NK-92 (cell line): ENCODE data around the gene FGFR3.

Source experiments
- DNase-seq: peaks from one replicate; lab custom pipeline; 2025; ENCODE audit not compliant: unreplicated experiment; lab: John Stamatoyannopoulos, UW

FGFR3 gene

DNA sequence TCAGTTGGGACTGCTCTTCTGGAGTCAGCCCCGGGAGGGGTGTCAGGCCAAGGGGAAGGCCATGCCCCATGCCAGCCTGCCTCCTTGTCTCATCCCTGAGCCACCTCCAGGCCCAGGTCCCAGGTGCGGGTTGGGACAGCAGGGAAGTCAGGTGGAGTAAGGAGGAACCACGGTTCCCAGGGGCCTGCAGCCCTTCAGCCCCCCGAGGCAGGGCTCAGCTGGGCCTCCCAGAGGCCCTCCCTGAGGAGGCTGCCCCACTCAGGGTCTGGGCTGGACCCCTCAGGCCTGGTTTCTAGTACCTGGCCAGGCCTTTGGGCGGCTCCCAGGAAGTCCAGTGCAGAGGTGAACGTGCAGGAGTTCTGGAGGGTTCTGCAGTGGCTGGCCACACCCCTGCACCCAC lies 23.4 kb upstream of the FGFR3 start:
- no peak for DNase-seq

DNA sequence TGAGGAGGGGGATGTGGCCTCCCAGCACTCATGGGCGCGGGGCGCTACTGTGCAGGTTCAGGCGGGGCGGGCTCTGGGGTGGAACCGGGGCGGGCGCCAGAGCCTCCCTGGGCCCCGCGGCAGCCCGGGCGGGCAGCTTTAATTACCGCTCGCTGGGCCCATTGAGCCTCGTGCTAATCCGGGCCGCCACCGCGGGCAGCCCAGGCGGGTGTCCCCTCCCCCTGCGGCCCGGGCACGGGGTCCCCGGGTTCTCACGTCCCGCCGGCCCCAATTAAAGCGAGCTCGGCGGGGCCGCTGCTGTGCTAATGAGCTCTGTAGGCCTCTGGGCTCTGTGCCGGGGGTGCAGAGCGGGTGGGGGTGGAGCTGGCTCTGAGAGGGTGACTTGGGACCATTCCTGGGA lies 22.8 kb upstream of the FGFR3 start:
- DNase-seq = no peak

DNA sequence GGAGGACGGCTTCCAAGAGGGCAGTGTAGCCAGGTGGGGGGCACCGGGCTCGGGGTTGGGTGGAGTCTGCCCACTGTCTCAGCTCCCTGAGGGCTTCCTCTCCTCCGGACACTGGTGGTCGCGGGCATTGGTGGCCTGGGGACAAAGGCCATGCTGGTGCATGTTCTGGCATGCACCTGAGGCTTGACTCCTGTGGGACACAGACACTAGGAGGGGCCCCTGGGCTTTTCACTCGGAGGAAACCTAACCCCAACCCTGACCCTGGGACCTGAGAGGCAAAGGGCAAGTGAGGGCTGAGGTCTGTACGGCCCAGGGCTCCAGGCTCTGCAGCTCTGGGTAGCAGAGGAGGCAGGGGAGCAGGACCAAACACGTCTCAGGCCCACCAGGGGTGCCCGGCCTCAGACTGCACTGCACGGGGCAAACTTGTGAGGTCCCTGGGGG lies 22.3 kb upstream of the FGFR3 start:
- no peak for DNase-seq

DNA sequence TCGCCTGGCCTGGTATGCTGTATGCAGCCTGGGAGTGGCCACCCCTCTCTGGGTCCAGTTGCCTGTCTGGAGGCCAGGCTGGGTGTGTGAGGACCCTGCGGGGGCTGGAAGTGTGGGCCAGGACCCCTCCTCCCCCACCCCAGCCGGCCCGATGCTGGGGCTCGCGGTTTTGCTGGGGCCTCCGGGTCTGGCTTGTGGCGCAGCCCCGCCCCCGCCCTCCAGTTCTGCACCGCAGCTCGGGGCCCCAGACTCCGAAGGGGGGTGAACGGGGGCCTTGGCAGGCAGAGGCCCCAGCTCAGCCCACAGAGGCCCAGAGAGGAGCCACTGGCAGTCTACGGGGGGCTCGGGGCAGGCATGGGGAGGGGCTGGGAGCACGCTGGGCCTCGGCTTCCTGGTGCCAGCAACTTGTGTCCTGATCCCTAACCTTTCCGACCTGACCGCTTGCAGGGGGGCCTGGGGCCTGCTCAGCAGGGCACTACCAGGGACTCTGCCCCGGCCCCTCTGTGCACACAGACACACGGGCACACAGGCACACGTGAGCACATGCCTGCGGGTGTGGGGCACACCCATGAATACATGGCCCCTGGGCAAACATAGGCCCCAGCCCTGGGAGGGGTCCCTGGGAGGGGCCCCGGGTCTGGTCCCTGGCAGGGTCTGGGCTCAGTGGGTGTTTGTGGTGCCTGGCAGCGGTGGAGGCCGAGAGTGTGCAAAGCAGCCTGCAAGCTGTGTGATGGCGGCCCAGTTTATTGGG lies 21.4 kb upstream of the FGFR3 start:
- no peak for DNase-seq

DNA sequence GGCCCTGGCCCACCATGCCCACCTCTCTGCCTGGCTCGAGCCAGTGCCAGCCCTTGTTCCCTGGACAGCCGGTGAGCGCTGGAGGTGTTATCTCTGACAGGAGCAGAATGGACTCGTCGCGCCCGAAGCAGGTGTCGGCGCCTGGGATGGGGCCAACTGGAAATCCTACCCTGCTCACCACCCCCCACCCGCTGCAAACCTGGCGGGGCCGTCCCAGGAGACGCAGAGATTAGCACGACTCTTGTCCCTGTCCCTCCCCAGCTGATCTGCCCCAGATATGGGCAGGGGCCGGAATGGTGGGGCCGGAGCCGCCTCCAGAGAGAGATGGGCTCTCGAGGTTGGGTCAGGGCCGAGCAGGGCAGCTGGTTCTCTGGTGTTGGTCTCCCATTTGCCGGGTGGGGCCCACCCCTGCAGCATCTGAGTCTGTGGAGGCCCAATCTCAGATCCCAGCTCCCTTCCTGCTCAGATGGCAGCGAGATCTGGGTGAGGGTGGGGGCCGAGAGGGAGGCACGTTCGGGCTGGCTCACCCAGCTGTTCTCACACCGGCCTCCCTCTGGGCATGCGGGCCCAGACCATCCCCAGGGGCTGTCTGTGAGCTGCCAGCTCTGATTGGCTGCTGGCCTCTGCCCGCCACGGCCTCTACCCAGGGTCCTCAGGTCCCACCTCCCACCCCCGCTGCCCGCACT lies 20.1 kb upstream of the FGFR3 start:
- no peak for DNase-seq

GRCh38 chr4:1773754-1774153 lies 19.3 kb upstream of the FGFR3 start:
- DNase-seq = no peak

DNA sequence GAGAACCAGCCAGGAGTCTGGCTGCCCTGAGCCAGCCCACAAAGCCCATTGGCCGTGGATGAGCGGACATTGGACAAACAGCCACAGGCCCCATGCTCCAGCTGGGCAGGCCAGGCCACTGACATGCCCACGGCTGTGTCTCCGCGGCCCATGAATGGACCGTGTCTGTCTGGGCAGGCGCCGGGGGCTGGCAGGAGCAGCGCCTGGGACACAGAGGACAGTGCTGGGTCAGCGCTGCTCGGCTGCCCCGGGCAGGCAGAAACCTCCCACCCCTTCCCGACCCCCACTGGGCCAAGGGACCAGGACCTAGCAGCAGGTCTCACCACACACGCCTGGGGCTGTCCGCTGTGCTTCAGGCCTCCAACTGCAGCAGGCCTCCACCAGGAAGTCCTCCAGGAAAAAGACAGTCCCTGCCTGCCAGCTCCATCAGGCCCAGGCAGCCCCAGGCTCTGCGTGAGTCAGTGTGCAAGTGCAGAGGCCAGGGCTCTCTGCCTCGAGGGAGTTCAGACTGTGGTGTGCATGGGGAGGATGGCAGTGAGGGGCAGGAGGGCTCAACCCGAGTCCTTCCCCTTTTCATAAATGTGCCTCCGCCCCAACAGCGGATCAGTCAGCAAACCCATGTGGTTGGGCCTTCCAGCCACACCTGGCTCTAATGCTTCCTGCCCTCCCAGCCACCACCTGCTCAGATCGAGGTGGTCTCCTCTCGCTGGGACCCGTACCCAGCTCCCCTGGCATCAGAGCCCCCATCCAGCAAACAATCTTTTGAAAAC lies 17.2 kb upstream of the FGFR3 start:
- DNase-seq = no peak

DNA sequence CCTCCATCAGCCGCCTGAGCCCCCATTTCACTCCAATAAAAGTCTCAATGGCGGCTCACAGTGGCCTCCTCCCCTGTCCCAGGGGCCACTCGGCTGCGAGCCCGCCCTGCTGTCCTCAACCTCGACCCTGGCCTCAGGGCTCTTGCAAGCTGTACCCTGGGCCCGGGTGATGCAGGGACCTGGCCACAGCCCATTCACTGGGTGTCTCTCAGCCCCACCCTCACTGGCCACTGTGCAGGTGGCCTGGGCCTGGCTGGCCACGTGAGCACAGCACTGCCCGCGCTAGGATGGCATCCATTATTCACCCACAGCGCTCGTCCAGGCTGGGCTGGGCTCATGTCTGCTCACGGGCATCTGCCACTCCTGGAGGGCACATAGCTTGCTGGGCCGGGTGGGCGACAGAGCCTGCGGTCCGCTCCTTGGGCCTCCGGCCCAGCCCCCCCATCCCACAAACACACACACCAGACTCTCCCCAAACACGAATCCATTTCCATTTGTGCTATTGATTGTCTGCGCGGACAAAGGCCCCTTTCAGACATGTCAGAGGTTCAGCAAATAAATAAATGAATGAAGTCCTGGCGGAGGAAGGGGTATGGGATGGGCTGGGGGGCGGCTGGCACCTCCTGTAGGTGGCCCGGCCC lies 16.5 kb upstream of the FGFR3 start:
- DNase-seq = no peak

DNA sequence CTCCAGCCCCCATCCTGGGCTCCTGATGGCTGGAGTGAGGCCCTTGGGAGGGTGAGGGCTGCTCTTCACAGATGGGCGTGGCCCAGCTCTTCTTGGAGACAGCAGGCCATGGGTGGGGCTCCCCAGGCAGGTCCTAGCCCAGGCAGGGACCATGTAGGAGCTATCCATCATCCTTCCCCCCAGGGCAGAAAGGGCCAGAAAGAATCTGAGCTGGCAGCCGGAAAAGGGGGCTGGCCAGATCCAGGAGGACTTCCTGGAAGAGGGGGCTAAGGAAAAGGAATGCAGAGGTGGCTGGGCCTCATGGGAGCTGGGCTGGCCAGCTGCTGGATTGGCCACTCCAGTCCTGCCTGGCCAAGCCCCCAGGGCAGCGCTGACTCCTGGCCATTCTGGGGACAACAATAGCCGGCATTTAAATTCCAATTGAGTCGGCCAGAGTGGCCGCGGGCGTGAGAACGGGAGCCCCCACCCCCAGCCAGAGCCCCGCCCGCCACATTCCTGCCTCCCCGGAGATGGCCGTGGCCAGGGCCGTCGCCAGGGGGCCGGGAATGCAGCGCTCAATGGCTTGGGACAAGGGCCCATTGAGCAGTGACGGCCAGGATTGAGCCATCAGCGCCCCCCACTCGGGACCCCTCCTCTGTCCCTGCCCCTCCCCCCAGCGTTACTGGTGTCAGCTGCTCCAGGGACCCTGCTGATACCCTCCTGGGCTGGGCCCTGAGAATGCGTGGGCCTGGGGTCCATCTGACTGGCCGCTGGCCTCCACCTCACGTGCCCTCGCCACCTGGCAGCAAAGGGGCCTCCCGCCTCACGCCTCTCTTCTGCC lies 15.1 kb upstream of the FGFR3 start:
- no peak for DNase-seq

DNA sequence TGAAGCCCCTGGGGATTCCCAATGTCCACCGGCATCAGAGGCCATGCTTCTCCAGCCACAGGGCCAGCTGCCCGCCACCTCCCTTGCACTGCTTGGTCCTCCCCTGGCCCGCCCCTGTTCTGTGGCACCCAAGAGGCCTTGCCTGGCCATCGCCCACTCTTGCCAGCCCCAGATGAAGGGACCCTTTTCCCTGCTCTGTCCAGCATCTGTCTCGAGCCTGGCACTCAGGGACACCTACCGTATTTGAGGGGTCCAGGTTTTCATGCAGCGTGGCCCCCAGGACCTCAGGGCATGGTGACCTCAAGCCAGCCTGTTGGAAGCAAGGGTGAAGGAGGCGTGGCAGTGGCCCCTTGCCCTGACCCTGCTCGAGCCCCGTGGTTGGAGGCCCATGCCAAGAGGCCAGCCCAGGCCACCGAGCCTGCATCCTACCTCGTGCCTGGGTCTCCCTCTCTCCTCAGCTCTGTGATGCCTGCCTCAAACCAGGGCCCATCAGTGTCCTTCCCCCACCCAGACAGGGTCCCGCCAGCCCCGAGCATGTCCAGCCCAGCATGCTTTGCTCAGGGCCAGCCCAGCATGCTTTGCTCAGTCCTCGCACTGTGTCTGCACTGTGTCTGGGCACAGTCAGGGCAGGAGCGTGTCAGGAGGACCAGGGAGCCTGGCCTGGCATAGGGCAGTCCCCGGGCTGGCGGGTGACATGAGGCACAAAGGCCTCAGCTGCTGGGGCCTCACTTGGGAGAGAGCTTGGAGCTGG lies 14.3 kb upstream of the FGFR3 start:
- no peak for DNase-seq

GRCh38 chr4:1779588-1780382 lies 13.3 kb upstream of the FGFR3 start:
- DNase-seq = no peak

GRCh38 chr4:1780435-1780834 lies 12.7 kb upstream of the FGFR3 start:
- no peak for DNase-seq

DNA sequence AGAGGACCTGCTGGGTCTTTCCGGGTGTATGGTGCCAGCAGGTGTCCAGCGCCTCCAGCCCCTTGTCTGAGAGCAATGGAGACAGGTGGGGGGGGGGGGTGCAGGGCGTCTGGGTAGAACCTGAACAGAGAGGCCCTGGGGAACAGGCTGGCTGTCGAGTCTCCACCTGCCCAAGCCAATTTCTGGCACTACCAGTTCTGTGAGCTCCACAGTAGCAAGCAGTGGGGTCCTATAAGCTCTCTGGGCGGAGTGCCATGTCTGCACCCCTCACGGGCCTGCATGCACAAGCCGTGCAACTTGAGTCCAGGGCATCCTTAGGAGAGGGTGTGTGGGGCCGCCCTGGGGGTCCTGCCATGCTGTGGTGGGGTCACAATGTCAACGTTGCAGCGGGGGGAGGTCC lies 10.1 kb upstream of the FGFR3 start:
- DNase-seq = no peak

GRCh38 chr4:1783970-1784369 lies 9.1 kb upstream of the FGFR3 start:
- no peak for DNase-seq

GRCh38 chr4:1784395-1784788 lies 8.7 kb upstream of the FGFR3 start:
- no peak for DNase-seq

DNA sequence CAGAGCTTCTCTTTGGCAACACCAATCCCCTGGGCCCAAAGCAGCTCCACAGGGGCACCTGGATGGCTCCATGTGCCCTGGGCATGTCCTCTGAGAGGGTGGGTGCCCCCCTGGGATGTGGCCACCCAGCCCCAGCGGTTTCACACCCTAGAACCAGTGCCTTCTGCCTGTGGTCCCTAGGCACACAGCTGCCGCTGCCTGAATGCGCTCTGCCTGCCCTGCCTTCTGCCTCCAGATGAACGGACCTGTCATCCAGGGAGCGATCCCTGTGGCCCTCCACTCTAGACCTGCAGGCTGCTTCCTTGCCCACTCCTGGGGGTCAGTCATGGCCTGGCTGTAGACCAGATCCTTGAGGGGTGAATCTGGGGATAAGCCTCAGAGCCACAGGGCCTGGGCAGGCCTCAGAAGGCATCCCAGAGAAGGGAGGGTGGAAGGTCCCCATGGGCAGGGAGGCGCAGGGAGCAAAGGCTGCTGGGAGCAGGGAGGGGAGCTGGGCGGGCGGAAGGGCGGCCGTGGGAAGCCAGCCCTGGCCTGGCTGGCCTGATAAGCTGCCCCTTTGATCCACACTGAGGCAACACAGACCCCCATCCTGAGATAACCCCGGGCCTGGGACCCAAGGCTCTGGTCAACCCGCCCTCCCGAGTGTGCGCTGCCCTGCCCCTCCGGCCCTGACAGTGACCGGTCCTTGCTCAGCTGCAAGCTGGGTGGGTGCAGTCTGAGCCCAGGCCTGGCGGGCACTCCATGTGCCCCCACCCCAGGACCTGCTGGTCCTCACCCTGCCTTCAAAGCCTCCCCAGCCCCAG lies 8.1 kb upstream of the FGFR3 start:
- no peak for DNase-seq

GRCh38 chr4:1785592-1785991 lies 7.5 kb upstream of the FGFR3 start:
- no peak for DNase-seq
